HepG2 (cell line): Measurements from ENCODE around the gene ALB. TPM values are rescaled to one million over a fixed set of nuclear protein-coding genes. Genes with fewer than 3 reads are reported as not detected.

ENCODE experiments used
- GTF2F1 ChIP-seq: fragments of 150-350 bp; IDR thresholded peaks from 2 replicates; pipeline ENCODE4 v1.6.1; 2014; ENCODE audit warnings: low read length
- IKZF1 ChIP-seq: fragments of 450-650 bp; IDR thresholded peaks from 2 replicates; pipeline ENCODE4 v1.7.1; 2016
- JUND ChIP-seq: sonication (generic); formaldehyde crosslinking; IDR thresholded peaks from 2 replicates; pipeline ENCODE4 v1.8.0; 2022; ENCODE audit warnings: mild to moderate bottlenecking, missing genetic modification reagents
- NCOA2 ChIP-seq: sonication (generic); formaldehyde crosslinking; IDR thresholded peaks from 2 replicates; pipeline ENCODE4 v1.8.0; 2022; ENCODE audit warnings: inconsistent platforms
- NR1H2 ChIP-seq: sonication (generic); formaldehyde crosslinking; IDR thresholded peaks from 2 replicates; pipeline ENCODE4 v1.8.1; 2022; ENCODE audit warnings: low read depth, missing genetic modification reagents, borderline replicate concordance
- SCMH1 ChIP-seq: sonication (generic); formaldehyde crosslinking; IDR thresholded peaks from 2 replicates; pipeline ENCODE4 v1.9.0; 2021; ENCODE audit warnings: missing genetic modification reagents, mild to moderate bottlenecking, borderline replicate concordance
- SIN3A ChIP-seq: IDR thresholded peaks from 2 replicates; pipeline ENCODE4 v1.6.1; 2011; ENCODE audit warnings: low read depth, mild to moderate bottlenecking, control low read depth, low read length, borderline replicate concordance
- TERF1 ChIP-seq: sonication (generic); formaldehyde crosslinking; IDR thresholded peaks from 2 replicates; pipeline ENCODE4 v1.8.0; 2022; ENCODE audit warnings: mild to moderate bottlenecking, missing genetic modification reagents, moderate library complexity
- TP53 ChIP-seq: sonication (generic); formaldehyde crosslinking; conservative IDR thresholded peaks from 2 replicates; pipeline ENCODE4 v1.4.0; 2020; ENCODE audit warnings: missing genetic modification reagents
- ZBED4 ChIP-seq: sonication (generic); formaldehyde crosslinking; IDR thresholded peaks from 2 replicates; pipeline ENCODE4 v1.4.0; 2020; ENCODE audit warnings: missing genetic modification reagents, borderline replicate concordance
- ZNF512 ChIP-seq: sonication (generic); formaldehyde crosslinking; IDR thresholded peaks from 2 replicates; pipeline ENCODE4 v1.4.0; 2020; ENCODE audit warnings: mild to moderate bottlenecking, missing genetic modification reagents
- polyA plus RNA-seq, 8 experiments: library from polyadenylated mRNA; depleted of rRNA in 3 of 8; stranded (reverse) in 7 of 8; unstranded in 1 of 8; fragments of >200 nt; fragmentation: Illumina TruSeq in 4 of 8; extraction: Trizol in 4 of 8; gene quantifications; 2 replicates each; pipeline versions ENCODE4 v1.2.1 to v1.2.3, GENCODE V29; 2011 to 2016; ENCODE audit warnings: low read depth in 4 of 8, missing spikeins in 1 of 8, mixed read lengths in 1 of 8; ENCODE audit not compliant: insufficient read depth in 1 of 8
- total RNA-seq, 5 experiments: library from RNA; depleted of rRNA; stranded (reverse); fragments of >200 nt; fragmentation: Illumina TruSeq; extraction: Trizol; gene quantifications; 2 replicates each; pipeline ENCODE4 v1.2.3, GENCODE V29; 2016; ENCODE audit warnings: low read depth in 1 of 5
- TF ChIP-seq, protein P1 (sequence below): sonication (generic); formaldehyde crosslinking; IDR thresholded peaks from 2 replicates; pipeline ENCODE4 v1.9.0; 2021; ENCODE audit warnings: mild to moderate bottlenecking, missing genetic modification reagents
- TF ChIP-seq, protein P2 (sequence below): sonication (generic); formaldehyde crosslinking; IDR thresholded peaks from 2 replicates; pipeline ENCODE4 v1.8.0; 2022; ENCODE audit warnings: mild to moderate bottlenecking, missing genetic modification reagents, borderline replicate concordance

The ALB gene
- total and polyA plus RNA-seq, 2 of the 13 experiments (the other 11 are each of a cell fraction or from before 2014, with no cell fraction given), result 22,259 to 22,625 TPM

DNA sequence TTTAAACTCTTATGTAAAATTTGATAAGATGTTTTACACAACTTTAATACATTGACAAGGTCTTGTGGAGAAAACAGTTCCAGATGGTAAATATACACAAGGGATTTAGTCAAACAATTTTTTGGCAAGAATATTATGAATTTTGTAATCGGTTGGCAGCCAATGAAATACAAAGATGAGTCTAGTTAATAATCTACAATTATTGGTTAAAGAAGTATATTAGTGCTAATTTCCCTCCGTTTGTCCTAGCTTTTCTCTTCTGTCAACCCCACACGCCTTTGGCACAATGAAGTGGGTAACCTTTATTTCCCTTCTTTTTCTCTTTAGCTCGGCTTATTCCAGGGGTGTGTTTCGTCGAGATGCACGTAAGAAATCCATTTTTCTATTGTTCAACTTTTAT, at the start of gene ALB (continued):
- no peak for TF ChIP-seq NR1H2 (CRISPR knock-in tag)
- TF ChIP-seq, protein P1, sequence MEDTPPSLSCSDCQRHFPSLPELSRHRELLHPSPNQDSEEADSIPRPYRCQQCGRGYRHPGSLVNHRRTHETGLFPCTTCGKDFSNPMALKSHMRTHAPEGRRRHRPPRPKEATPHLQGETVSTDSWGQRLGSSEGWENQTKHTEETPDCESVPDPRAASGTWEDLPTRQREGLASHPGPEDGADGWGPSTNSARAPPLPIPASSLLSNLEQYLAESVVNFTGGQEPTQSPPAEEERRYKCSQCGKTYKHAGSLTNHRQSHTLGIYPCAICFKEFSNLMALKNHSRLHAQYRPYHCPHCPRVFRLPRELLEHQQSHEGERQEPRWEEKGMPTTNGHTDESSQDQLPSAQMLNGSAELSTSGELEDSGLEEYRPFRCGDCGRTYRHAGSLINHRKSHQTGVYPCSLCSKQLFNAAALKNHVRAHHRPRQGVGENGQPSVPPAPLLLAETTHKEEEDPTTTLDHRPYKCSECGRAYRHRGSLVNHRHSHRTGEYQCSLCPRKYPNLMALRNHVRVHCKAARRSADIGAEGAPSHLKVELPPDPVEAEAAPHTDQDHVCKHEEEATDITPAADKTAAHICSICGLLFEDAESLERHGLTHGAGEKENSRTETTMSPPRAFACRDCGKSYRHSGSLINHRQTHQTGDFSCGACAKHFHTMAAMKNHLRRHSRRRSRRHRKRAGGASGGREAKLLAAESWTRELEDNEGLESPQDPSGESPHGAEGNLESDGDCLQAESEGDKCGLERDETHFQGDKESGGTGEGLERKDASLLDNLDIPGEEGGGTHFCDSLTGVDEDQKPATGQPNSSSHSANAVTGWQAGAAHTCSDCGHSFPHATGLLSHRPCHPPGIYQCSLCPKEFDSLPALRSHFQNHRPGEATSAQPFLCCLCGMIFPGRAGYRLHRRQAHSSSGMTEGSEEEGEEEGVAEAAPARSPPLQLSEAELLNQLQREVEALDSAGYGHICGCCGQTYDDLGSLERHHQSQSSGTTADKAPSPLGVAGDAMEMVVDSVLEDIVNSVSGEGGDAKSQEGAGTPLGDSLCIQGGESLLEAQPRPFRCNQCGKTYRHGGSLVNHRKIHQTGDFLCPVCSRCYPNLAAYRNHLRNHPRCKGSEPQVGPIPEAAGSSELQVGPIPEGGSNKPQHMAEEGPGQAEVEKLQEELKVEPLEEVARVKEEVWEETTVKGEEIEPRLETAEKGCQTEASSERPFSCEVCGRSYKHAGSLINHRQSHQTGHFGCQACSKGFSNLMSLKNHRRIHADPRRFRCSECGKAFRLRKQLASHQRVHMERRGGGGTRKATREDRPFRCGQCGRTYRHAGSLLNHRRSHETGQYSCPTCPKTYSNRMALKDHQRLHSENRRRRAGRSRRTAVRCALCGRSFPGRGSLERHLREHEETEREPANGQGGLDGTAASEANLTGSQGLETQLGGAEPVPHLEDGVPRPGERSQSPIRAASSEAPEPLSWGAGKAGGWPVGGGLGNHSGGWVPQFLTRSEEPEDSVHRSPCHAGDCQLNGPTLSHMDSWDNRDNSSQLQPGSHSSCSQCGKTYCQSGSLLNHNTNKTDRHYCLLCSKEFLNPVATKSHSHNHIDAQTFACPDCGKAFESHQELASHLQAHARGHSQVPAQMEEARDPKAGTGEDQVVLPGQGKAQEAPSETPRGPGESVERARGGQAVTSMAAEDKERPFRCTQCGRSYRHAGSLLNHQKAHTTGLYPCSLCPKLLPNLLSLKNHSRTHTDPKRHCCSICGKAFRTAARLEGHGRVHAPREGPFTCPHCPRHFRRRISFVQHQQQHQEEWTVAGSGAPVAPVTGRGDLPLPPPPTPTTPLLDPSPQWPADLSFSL (CRISPR knock-in tag), result no peak
- TF ChIP-seq, protein P2, sequence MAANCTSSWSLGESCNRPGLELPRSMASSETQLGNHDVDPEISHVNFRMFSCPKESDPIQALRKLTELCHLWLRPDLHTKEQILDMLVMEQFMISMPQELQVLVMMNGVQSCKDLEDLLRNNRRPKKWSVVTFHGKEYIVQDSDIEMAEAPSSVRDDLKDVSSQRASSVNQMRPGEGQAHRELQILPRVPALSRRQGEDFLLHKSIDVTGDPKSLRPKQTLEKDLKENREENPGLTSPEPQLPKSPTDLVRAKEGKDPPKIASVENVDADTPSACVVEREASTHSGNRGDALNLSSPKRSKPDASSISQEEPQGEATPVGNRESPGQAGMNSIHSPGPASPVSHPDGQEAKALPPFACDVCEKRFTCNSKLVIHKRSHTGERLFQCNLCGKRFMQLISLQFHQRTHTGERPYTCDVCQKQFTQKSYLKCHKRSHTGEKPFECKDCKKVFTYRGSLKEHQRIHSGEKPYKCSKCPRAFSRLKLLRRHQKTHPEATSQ (CRISPR knock-in tag), result no peak
- TF ChIP-seq IKZF1, result no peak
- TF ChIP-seq SIN3A, result peak; percentile 78; the same call in 1 of the 2 replicates
- TF ChIP-seq TERF1, result no peak
- TF ChIP-seq SCMH1, result no peak
- peak; percentile 74; the same call in 1 of the 2 replicates for TF ChIP-seq TP53
- TF ChIP-seq ZBED4, result peak; percentile 52; the same call in 1 of the 2 replicates
- TF ChIP-seq JUND, result no peak
- 0 out of 2 replicates have a peak, but pooled peaks have one; percentile 43 for TF ChIP-seq GTF2F1
- no peak for TF ChIP-seq ZNF512 (CRISPR knock-in tag)
- TF ChIP-seq NCOA2, result peak; percentile 78
